BLaER1 treated with 17β-estradiol and CSF1 and Interleukin-3, amounts not matched to agents 10 nM and 100 nM (cell line): ENCODE measurements around the gene NUP42.
A peak's percentile ranks its signal among the peaks of the same experiment; 100 is the strongest.
"Not testable (repeated sequence)": the region's sequence is repeated elsewhere in the genome, so short reads cannot be mapped to it uniquely, and the experiment has no call there.

Source experiments
- H3K27ac ChIP-seq, 11 experiments: shearing (Covaris generic); formaldehyde crosslinking; 2 replicates each; pipeline ENCODE4 v1.8.1; 2022
- H3K27me3 ChIP-seq, 11 experiments: shearing (Covaris generic); formaldehyde crosslinking; 2 replicates each; pipeline ENCODE4 v1.8.1; 2022
- H3K36me3 ChIP-seq, 11 experiments: shearing (Covaris generic); formaldehyde crosslinking; 2 replicates each; pipeline ENCODE4 v1.8.1; 2022
- H3K4me1 ChIP-seq, 10 experiments: shearing (Covaris generic); formaldehyde crosslinking; 2 replicates each; pipeline ENCODE4 v1.8.1; 2022
- H3K4me2 ChIP-seq, 11 experiments: shearing (Covaris generic); formaldehyde crosslinking; 2 replicates each; pipeline ENCODE4 v1.8.1; 2022
- H3K4me3 ChIP-seq, 10 experiments: shearing (Covaris generic); formaldehyde crosslinking; 2 replicates each; pipeline ENCODE4 v1.8.1; 2022
- H3K9ac ChIP-seq, 11 experiments: shearing (Covaris generic); formaldehyde crosslinking; 2 replicates each; pipeline ENCODE4 v1.8.1; 2022
- H3K9me3 ChIP-seq, 11 experiments: shearing (Covaris generic); formaldehyde crosslinking; replicated peaks in 1 of 11; 2 replicates each; pipeline ENCODE4 v1.8.1; 2022
- H4K20me1 ChIP-seq, 11 experiments: shearing (Covaris generic); formaldehyde crosslinking; 2 replicates each; pipeline ENCODE4 v1.8.1; 2022
- Cebpa-rat ChIP-seq, 11 experiments: shearing (Covaris generic); IDR thresholded peaks; 2 replicates each; pipeline ENCODE4 v1.8.1; 2022

The NUP42 gene

DNA sequence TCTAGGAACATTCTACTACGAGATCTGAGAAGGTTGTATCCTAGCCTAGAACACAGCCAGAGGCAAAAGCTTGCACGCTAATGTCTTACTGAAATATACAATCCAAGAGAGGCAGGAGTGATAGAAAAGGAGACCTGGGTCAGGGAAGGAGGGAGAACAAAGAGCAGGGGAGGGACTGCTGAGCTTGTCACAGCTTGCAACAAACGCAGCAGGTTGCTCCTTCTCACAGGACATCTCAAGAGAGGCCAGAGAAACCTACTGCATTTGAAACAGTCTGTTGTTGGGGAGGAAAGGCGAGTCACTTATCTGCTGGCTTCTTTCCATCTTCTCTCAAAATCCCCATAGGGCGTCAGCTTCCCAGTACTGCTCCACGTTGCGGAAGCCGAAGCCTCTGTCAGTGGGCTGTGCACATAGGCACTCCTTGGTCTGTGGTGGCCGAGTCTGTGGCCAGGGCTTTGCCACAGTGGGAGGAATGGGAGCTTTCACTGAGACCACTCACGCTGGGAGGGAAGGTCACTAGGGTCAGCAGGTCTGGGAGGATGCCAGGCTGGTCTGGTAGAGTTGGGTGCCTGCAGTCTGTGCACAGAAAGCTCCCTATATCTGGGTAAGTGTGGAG lies 39.0 kb downstream of the NUP42 start:
- H4K20me1 ChIP-seq = no peaks in the 10 kb centered on the region
- H3K36me3 ChIP-seq = no peaks in the 10 kb centered on the region
- no peaks in the 10 kb centered on the region; a peak in 1 of 22 replicates for H3K9me3 ChIP-seq
- H3K27ac ChIP-seq = no peak overlapping the region
- peaks cover 0 to 13% (median 0%) of the 10 kb centered on the region in 10 experiments; a peak in 3 of 20 replicates for H3K4me1 ChIP-seq
- H3K9ac ChIP-seq = no peak overlapping the region
- no peak overlapping the region for H3K4me3 ChIP-seq
- no peak overlapping the region for H3K4me2 ChIP-seq
- H3K27me3 ChIP-seq = no peaks in the 10 kb centered on the region
- no peak for TF ChIP-seq Cebpa-rat (IDR thresholded peaks at IDR 0.05)

DNA sequence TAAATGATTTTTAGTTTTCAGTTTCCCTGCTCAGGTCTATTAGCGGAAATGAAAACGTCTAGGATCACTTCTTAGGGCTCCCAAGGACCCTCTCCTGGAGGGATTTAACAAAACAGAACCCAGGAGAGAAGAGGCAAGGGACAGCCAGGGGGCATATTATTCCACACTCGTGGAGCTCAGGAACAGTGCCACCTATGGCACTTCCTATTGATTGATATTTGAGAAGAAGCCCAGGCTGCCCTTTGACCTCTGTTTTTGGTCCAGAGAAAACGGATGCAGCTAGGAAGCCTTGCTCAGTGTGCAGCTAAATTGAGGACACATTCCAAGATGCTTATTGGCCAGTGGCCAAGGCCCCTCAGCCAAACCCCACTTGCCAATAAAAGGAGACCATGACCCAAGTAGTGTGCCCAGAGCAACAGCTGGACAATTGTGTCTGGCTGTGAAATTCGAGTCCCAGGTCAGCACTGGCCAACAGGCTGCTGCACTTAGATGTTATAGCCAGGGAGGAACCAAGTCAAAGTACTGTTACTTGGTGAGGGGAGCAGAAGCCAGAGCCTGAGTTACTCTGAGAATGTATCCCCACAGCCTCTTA lies 40.7 kb downstream of the NUP42 start:
- no peak overlapping the region for H3K9ac ChIP-seq
- no peak for TF ChIP-seq Cebpa-rat (IDR thresholded peaks at IDR 0.05)
- no peaks in the 10 kb centered on the region for H3K36me3 ChIP-seq
- H3K27me3 ChIP-seq = no peaks in the 10 kb centered on the region
- no peaks in the 10 kb centered on the region for H4K20me1 ChIP-seq
- peaks cover 0 to 7% (median 2%) of the 10 kb centered on the region in 10 experiments; a peak in 4 of 20 replicates for H3K4me1 ChIP-seq
- H3K4me3 ChIP-seq = no peak overlapping the region
- H3K4me2 ChIP-seq = no peak overlapping the region
- H3K27ac ChIP-seq = no peak overlapping the region
- H3K9me3 ChIP-seq = no peaks in the 10 kb centered on the region; a peak in 1 of 22 replicates

DNA sequence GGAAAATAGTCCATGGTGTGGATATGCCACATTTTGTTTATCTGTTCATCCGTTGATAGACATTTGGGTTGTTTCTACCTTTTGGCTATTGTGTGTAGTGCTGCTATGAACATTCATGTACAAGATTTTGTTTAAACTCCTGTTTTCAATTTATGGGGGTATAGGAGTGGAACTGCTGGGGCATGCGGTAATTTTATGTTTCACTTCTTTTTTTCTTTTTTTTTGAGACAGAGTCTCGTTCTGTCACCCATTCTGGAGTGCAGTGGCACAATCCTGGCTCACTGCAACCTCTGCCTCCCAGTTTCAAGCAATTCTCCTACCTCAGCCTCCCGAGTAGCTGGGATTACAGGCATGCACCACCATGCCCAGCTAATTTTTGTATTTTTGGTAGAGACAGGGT lies 42.5 kb downstream of the NUP42 start:
- H3K9ac ChIP-seq, H3K4me3 ChIP-seq, H3K4me2 ChIP-seq, H3K27ac ChIP-seq, H3K27me3 ChIP-seq, H4K20me1 ChIP-seq, H3K36me3 ChIP-seq, H3K4me1 ChIP-seq, H3K9me3 ChIP-seq: not testable (repeated sequence)

DNA sequence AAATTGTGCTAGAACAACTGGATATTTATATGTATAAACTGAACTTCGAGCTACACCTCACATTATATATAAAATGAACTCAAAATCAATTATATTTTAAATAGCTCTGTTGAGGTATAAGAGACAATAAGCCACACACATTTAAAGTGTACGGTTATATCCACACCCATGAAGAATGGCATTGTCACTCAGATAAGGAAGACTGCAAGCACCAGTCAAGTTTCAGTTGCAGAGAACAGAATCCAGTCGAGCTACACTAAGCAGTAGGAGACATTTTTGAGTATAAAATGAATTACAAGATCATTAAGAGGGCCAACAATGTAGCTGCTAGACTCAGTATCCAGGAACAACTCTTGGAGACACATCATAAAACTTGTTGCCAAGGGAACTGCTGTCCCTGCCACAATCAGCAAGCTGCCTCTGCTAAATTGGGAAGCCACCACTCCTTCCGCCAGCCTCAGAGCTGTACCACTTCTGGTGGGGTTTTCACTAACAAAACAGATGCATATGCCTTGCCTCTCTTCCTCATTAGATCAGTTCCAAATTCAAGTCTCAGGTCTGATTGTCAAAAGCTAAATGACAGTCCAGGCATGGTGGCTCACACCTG lies 45.1 kb downstream of the NUP42 start:
- Histone ChIP-seq H3K4me3 (no peak overlapping the region), H3K27me3 (no peaks in the 10 kb centered on the region), H3K27ac (no peak overlapping the region), H3K9ac (no peak overlapping the region), H3K4me1 (peaks cover 0 to 7% (median 2%) of the 10 kb centered on the region in 10 experiments; a peak in 4 of 20 replicates), H4K20me1 (no peaks in the 10 kb centered on the region), H3K36me3 (no peaks in the 10 kb centered on the region), H3K4me2 (0 out of 22 replicates have a peak overlapping the region, but pooled peaks of 3 of the 11 experiments have one; percentile 4 to 8 (median 4)), H3K9me3 (peaks cover 5 to 13% (median 7%) of the 10 kb centered on the region in 11 experiments; a peak in 20 of 22 replicates)
- TF ChIP-seq Cebpa-rat (IDR thresholded peaks at IDR 0.05) = no peak

DNA sequence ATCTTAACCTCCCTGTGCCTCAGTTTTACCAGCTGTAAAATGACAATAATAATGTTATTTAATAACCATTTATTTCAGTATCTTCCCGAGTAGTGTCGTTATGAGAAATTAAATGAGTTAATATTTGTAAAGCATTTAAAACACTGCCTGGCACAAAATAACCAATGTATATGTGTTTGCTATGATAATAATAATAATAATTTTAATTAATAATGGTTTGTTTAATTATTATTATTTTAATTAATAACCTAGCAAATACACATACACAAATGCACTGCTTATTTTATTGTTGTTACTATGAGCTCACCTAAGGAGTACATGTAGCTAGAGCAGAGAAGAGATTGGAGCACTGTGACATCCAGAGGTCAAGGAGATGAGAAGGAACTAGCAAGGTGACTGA lies 46.6 kb downstream of the NUP42 start:
- Histone ChIP-seq H4K20me1 (no peaks in the 10 kb centered on the region), H3K9me3 (peaks cover 5 to 13% (median 7%) of the 10 kb centered on the region in 11 experiments; a peak in 20 of 22 replicates), H3K4me3 (no peak overlapping the region), H3K27me3 (no peaks in the 10 kb centered on the region), H3K4me2 (no peak overlapping the region), H3K4me1 (peaks cover 0 to 7% (median 2%) of the 10 kb centered on the region in 10 experiments; a peak in 4 of 20 replicates), H3K27ac (no peak overlapping the region), H3K9ac (no peak overlapping the region), H3K36me3 (no peaks in the 10 kb centered on the region)
- no peak for TF ChIP-seq Cebpa-rat (IDR thresholded peaks at IDR 0.05)

DNA sequence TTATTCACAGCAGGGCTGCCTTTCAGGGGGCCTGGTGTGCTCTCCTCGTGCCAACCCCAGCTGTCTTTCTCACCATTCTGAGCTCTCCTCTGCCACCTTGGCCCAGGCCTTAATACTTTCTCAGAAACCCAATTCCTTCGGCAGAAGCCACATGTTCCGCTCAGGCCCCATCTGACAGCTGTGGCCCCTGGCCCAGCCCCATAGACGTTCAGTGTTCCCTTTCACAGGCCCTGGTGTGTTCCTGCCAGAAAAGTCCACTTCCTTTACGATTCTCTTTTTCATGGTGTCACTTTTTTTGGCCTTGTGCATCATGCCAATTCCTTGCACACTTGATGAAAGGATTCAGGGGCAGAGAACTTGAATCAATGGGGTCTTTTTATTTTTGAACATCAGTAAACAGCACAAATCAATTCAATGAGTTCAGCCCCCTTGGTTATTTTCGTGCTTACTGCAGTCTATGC lies 48.8 kb downstream of the NUP42 start:
- no peaks in the 10 kb centered on the region for H3K27me3 ChIP-seq
- TF ChIP-seq Cebpa-rat (IDR thresholded peaks at IDR 0.05) = no peak
- peaks cover 0 to 7% (median 2%) of the 10 kb centered on the region in 10 experiments; a peak in 4 of 20 replicates for H3K4me1 ChIP-seq
- no peaks in the 10 kb centered on the region for H4K20me1 ChIP-seq
- H3K9ac ChIP-seq = no peak overlapping the region
- H3K27ac ChIP-seq = no peak overlapping the region
- H3K4me2 ChIP-seq = no peak overlapping the region
- H3K4me3 ChIP-seq = no peak overlapping the region
- peaks cover 5 to 13% (median 7%) of the 10 kb centered on the region in 11 experiments; a peak in 20 of 22 replicates for H3K9me3 ChIP-seq
- H3K36me3 ChIP-seq = no peaks in the 10 kb centered on the region

DNA sequence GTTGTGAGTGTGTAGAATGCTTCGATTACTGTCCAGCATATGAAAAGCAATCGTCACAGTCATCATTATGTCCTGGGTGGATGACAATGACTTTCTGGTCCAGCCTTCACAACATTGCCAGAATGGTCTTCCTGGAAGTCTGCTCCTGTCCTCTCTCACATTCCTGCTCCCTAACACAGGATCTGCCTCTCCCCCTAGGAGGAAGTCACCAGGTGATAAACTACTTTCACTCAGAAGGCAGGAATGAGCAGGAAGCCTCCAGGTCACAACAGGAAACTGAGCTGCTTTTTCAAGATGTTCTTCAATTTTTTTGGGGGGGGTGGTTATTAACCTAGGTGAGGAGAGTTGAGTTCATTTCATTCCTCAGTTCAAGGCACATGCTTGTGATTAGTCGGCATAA lies 51.1 kb downstream of the NUP42 start:
- no peaks in the 10 kb centered on the region for H3K27me3 ChIP-seq
- H3K4me3 ChIP-seq = no peak overlapping the region
- H3K36me3 ChIP-seq = no peaks in the 10 kb centered on the region
- no peak overlapping the region for H3K4me2 ChIP-seq
- no peak for TF ChIP-seq Cebpa-rat (IDR thresholded peaks at IDR 0.05)
- H3K4me1 ChIP-seq = no peaks in the 10 kb centered on the region
- H3K9ac ChIP-seq = no peak overlapping the region
- H3K9me3 ChIP-seq = peaks cover 5 to 13% (median 7%) of the 10 kb centered on the region in 11 experiments; a peak in 20 of 22 replicates
- no peaks in the 10 kb centered on the region for H4K20me1 ChIP-seq
- no peak overlapping the region for H3K27ac ChIP-seq

DNA sequence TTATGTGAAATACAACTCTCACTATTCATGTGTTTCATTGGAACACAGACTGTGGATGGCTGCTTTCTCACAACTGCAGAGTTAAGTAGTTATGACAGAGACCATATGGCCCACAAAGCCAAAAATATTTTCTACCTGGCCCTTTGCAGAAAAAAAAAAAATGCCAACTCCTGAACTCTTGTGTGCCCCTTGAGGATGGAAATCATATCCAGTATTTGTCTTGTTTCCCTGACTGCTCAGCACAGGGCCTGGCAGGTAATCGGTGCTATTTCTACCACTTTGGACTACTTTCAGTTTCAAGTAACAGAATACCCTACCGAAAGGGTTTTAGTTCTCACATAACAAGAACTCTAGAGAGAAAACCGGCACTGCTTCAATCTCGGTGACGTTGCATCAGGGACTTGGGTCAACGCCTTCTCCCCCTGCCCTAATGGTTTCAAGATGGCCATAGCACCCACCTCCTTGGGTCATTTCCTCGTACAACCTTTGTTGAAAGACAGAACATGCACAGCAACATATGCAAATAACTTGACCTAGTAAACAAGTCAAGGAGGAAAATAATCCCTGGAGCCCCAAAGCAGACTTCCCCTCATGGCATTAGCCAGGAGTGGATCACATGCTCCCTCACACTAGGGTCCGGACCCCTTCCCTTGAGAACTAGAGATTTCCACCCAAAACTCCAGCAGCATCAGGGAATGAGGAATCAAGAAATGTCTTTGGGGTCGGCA lies 52.9 kb downstream of the NUP42 start:
- no peaks in the 10 kb centered on the region for H3K27me3 ChIP-seq
- H3K4me1 ChIP-seq = no peaks in the 10 kb centered on the region
- H3K4me2 ChIP-seq = no peak overlapping the region
- no peaks in the 10 kb centered on the region for H4K20me1 ChIP-seq
- no peak overlapping the region for H3K4me3 ChIP-seq
- 0 out of 22 replicates have a peak, but pooled peaks cover 0 to 1% (median 0%) of the 10 kb centered on the region in 11 experiments for H3K9me3 ChIP-seq
- H3K36me3 ChIP-seq = no peaks in the 10 kb centered on the region
- no peak overlapping the region for H3K27ac ChIP-seq
- H3K9ac ChIP-seq = no peak overlapping the region
- no peak for TF ChIP-seq Cebpa-rat (IDR thresholded peaks at IDR 0.05)

DNA sequence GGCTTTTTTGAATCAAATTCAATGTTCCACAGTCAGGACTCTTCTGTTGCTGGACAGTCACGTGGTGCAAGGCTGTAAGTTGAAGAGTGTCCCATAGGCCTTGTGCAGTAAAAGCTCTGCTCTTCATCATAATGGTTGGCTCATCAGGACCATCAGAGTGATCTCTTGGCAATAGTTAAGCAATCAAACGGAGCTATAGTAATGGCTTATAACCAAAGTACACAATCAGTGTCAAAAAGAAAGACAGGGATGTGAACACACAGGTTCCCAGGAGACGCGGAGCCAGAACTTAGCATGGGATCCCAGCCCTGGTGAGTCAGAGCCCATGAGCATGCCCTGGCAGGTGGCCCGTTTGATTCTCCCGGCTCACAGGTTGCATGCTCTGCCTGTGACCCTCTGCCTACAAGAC lies 54.0 kb downstream of the NUP42 start:
- Histone ChIP-seq H3K4me1 (no peaks in the 10 kb centered on the region), H3K9ac (no peak overlapping the region), H3K4me2 (no peak overlapping the region), H4K20me1 (no peaks in the 10 kb centered on the region), H3K36me3 (no peaks in the 10 kb centered on the region), H3K27ac (no peak overlapping the region), H3K27me3 (no peaks in the 10 kb centered on the region), H3K9me3 (no peaks in the 10 kb centered on the region), H3K4me3 (no peak overlapping the region)
- TF ChIP-seq Cebpa-rat (IDR thresholded peaks at IDR 0.05) = no peak
